DMS53 (cell line): ENCODE measurements around the gene CCDC88C.
A peak's percentile ranks its signal among the peaks of the same experiment; 100 is the strongest.

Experiments used
- DNase-seq: peaks from one replicate; lab custom pipeline; 2025; lab: John Stamatoyannopoulos, UW

CCDC88C gene

GRCh38 chr14:91344096-91344495 is 73.5 kb downstream of the CCDC88C start:
- no peak for DNase-seq

GRCh38 chr14:91343051-91343450 is 74.6 kb downstream of the CCDC88C start:
- no peak for DNase-seq

GRCh38 chr14:91342206-91342760 is 75.3 kb downstream of the CCDC88C start:
- DNase-seq = no peak

GRCh38 chr14:91341751-91342154 is 75.9 kb downstream of the CCDC88C start:
- DNase-seq = no peak

- DNase-seq = no peak
Observed at GRCh38 chr14:91341334-91341733, 76.3 kb downstream of the CCDC88C start.

GRCh38 chr14:91339671-91340369 is 77.8 kb downstream of the CCDC88C start:
- no peak for DNase-seq

- no peak for DNase-seq
Observed at GRCh38 chr14:91339076-91339475, 78.5 kb downstream of the CCDC88C start.

GRCh38 chr14:91338379-91338778 is 79.2 kb downstream of the CCDC88C start:
- no peak for DNase-seq

- DNase-seq = no peak
Observed at GRCh38 chr14:91337699-91338335, 79.8 kb downstream of the CCDC88C start.

GRCh38 chr14:91336093-91336450 is 81.5 kb downstream of the CCDC88C start:
- no peak for DNase-seq

- DNase-seq = no peak
Observed at GRCh38 chr14:91335191-91336092, 82.2 kb downstream of the CCDC88C start.

GRCh38 chr14:91333650-91334039 is 84.0 kb downstream of the CCDC88C start:
- no peak for DNase-seq

- no peak for DNase-seq
Observed at GRCh38 chr14:91332986-91333649, 84.5 kb downstream of the CCDC88C start.

- no peak for DNase-seq
Observed at GRCh38 chr14:91332171-91332985, 85.2 kb downstream of the CCDC88C start.

- no peak for DNase-seq
Observed at GRCh38 chr14:91331721-91332120, 85.9 kb downstream of the CCDC88C start.

GRCh38 chr14:91330856-91331255 is 86.8 kb downstream of the CCDC88C start:
- no peak for DNase-seq

GRCh38 chr14:91330096-91330696 is 87.4 kb downstream of the CCDC88C start:
- DNase-seq = no peak

GRCh38 chr14:91329486-91330014 is 88.1 kb downstream of the CCDC88C start:
- DNase-seq = peak; percentile 48

GRCh38 chr14:91328313-91329050 is 89.1 kb downstream of the CCDC88C start:
- DNase-seq = no peak
